HEK293T (cell line): ENCODE results near the gene SUCNR1.
"Not testable (repeated sequence)": the region's sequence is repeated elsewhere in the genome, so short reads cannot be mapped to it uniquely, and the experiment has no call there.

Experiments
- CTCF ChIA-PET: fragments of 350-600 bp; formaldehyde crosslinking; extraction: SDS; loops from one replicate; lab custom pipeline; 2021; ENCODE audit warnings: antibody characterized with exemption, inconsistent platforms; lab: Yijun Ruan, JAX
- POLR2A ChIA-PET: fragments of 350-600 bp; formaldehyde crosslinking; extraction: SDS; loops from one replicate; lab custom pipeline; 2020; ENCODE audit warnings: antibody characterized with exemption, inconsistent platforms; lab: Yijun Ruan, JAX
- DNase-seq: peaks from one replicate; pipeline ENCODE4 v3.0.0; 2012; ENCODE audit warnings: mixed read lengths; ENCODE audit errors: extremely low spot score
- ARNT ChIP-seq: fragments of 450-650 bp; IDR thresholded peaks from 2 replicates; pipeline ENCODE4 v1.6.1; 2017; ENCODE audit warnings: mild to moderate bottlenecking
- BHLHE40 ChIP-seq: fragments of 450-650 bp; IDR thresholded peaks from 2 replicates; pipeline ENCODE4 v1.6.1; 2016; ENCODE audit warnings: mild to moderate bottlenecking, moderate library complexity, borderline replicate concordance
- CTBP1 ChIP-seq: fragments of 450-650 bp; IDR thresholded peaks from 2 replicates; pipeline ENCODE4 v1.6.1; 2016; ENCODE audit warnings: borderline replicate concordance
- ELF4 ChIP-seq: fragments of 450-650 bp; IDR thresholded peaks from 2 replicates; pipeline ENCODE4 v1.6.1; 2017; ENCODE audit warnings: antibody characterized with exemption
- FOXA1 ChIP-seq: fragments of 450-650 bp; IDR thresholded peaks from 2 replicates; pipeline ENCODE4 v1.6.1; 2016; ENCODE audit warnings: mild to moderate bottlenecking
- FOXK2 ChIP-seq: fragments of 450-650 bp; IDR thresholded peaks from 2 replicates; pipeline ENCODE4 v1.6.1; 2016; ENCODE audit warnings: mild to moderate bottlenecking
- FOXM1 ChIP-seq: fragments of 450-650 bp; IDR thresholded peaks from 2 replicates; pipeline ENCODE4 v1.6.1; 2017; ENCODE audit warnings: mild to moderate bottlenecking, borderline replicate concordance
- HDGF ChIP-seq: fragments of 450-650 bp; IDR thresholded peaks from 2 replicates; pipeline ENCODE4 v1.6.1; 2017; ENCODE audit warnings: antibody characterized with exemption, borderline replicate concordance
- L3MBTL2 ChIP-seq: fragments of 450-650 bp; conservative IDR thresholded peaks from 2 replicates; pipeline ENCODE4 v1.6.1; 2016; ENCODE audit warnings: mild to moderate bottlenecking
- LEF1 ChIP-seq: fragments of 450-650 bp; IDR thresholded peaks from 2 replicates; pipeline ENCODE4 v1.6.1; 2017; ENCODE audit warnings: mild to moderate bottlenecking, borderline replicate concordance
- NFRKB ChIP-seq: fragments of 450-650 bp; IDR thresholded peaks from 2 replicates; pipeline ENCODE4 v1.6.1; 2016; ENCODE audit warnings: mild to moderate bottlenecking, moderate library complexity
- SP1 ChIP-seq: fragments of 450-650 bp; IDR thresholded peaks from 2 replicates; pipeline ENCODE4 v1.6.1; 2017
- SUZ12 ChIP-seq: fragments of 450-650 bp; IDR thresholded peaks from 2 replicates; pipeline ENCODE4 v1.6.1; 2016; ENCODE audit warnings: mild to moderate bottlenecking
- TARDBP ChIP-seq: fragments of 450-650 bp; IDR thresholded peaks from 2 replicates; pipeline ENCODE4 v1.6.1; 2016
- ZNF384 ChIP-seq: fragments of 450-650 bp; IDR thresholded peaks from 2 replicates; pipeline ENCODE4 v1.6.1; 2016
- TF ChIP-seq, protein P1 (sequence below): fragments of 450-650 bp; IDR thresholded peaks from 2 replicates; pipeline ENCODE4 v1.6.1; 2016

SUCNR1 gene

DNA sequence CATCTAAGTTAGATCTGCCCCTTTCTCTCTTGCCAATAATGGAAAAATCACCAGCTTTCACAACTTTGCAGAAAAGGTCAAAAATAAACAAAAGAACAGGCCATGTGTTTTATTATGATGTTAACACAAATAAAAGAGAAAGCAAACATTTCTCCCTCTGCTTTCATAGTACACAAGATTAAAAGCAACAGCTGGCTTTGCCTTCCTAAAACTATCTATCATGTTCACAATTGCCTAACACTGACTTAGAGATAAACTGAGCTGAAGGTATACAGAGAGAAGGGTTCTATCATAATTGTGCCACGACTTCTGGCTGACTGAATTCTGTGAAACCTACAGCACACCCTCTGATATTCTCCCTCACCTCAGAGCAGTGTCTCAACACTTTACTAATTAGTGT is 30.2 kb upstream of the SUCNR1 start:
- CTCF ChIA-PET: no interaction called here
- POLR2A ChIA-PET: no interaction called here
- DNase-seq: no peak
- no peak for TF ChIP-seq BHLHE40
- TF ChIP-seq, protein P1, sequence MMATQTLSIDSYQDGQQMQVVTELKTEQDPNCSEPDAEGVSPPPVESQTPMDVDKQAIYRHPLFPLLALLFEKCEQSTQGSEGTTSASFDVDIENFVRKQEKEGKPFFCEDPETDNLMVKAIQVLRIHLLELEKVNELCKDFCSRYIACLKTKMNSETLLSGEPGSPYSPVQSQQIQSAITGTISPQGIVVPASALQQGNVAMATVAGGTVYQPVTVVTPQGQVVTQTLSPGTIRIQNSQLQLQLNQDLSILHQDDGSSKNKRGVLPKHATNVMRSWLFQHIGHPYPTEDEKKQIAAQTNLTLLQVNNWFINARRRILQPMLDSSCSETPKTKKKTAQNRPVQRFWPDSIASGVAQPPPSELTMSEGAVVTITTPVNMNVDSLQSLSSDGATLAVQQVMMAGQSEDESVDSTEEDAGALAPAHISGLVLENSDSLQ: no peak
- no peak for TF ChIP-seq NFRKB
- TF ChIP-seq ZNF384: no peak
- TF ChIP-seq ARNT: no peak
- TF ChIP-seq FOXM1: no peak
- TF ChIP-seq FOXK2: no peak
- TF ChIP-seq FOXA1: no peak
- no peak for TF ChIP-seq HDGF
- TF ChIP-seq TARDBP: no peak
- no peak for TF ChIP-seq CTBP1
- no peak for TF ChIP-seq L3MBTL2
- no peak for TF ChIP-seq SP1
- no peak for TF ChIP-seq LEF1
- TF ChIP-seq SUZ12: no peak
- no peak for TF ChIP-seq ELF4

DNA sequence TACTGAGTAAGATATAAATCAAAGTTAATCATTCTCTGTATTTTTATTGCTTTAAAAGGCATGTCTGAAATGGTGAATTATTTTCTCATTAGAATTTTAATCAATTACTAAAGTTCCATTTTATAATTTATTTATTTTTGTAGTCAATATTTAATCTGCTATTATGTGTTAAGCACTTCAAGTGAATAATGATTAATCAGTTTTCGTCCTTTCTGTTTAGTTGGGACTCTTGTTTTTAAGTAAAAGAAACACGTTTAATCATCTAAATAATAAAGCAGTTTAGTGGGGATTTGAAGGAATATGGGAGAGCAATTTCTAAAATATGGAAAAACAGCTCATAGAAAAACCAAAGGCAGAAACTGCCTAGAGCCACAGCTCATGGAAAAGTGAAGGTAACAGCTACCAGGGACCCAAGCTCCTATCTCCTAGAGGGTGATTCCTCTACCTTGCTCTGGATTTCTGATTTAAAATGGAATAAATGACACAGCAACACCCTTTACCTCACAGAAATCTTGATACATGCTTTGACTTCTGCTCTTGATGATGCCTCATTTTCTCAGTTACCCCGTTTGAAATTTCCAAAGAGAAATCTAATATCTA is 28.0 kb upstream of the SUCNR1 start:
- DNase-seq: no peak
- CTCF ChIA-PET: no interaction called here
- TF ChIP-seq FOXK2 (no peak), HDGF (no peak), FOXM1 (no peak), ELF4 (no peak), CTBP1 (no peak), NFRKB (no peak), FOXA1 (no peak), TARDBP (no peak), SP1 (no peak), ARNT (no peak)
- TF ChIP-seq, protein P1: no peak
- POLR2A ChIA-PET: no interaction called here

DNA sequence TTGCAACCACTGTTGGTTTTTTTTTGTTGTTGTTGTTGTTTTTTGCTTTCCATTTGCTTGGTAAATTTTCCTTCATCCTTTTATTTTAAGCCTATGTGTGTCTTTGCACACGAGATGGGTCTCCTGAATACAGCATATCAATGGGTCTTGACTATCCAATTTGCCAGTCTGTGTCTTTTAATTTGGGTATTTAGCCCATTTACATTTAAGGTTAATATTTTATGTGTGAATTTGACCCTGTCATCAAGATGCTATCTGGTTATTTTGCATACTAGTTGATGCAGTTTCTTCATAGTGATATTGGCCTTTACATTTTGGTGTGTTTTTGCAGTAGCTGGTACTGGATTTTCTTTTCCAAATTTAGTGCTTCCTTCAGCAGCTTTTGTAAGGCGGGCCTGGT is 23.4 kb upstream of the SUCNR1 start:
- CTCF ChIA-PET: not testable (repeated sequence)

DNA sequence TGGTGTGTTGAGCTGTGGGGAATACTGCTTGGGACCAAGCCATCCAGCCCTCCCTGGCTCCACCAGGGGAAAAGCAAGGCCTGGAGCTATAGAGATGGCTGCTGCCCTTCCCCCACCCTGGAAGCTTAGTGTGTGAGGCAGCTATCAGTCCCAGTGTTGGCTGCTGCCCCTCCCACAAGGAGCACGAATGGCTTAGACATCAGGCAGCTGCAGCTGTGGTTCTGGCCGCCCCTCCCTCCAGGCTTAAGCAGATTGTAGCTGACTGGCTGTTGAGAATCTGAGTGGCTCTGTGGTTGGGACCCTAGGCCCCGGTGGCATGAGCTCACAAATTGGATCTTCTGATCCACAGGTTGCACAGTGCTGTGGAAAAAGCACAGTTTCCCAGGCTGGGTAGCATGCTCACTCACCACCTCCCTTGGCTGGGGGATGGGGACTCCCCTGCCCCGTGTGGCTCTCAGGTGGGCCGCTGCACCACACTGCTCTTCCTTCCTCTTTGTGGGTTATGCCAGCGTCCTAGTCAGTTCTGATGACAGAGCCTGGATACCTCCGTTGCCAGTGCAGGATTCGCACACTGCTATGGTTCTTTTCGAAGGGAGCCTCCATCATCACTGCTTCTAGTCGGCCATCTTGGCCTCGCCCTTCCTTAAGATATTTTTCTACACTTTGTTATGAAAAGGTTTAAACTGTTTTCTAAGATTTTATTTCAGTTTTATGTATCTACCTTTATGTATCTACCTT is 21.2 kb upstream of the SUCNR1 start:
- TF ChIP-seq FOXA1 (no peak), L3MBTL2 (no peak), FOXM1 (no peak), NFRKB (no peak), SP1 (no peak), ARNT (no peak), ELF4 (no peak), CTBP1 (no peak), ZNF384 (no peak)
- TF ChIP-seq, protein P1: no peak
- POLR2A ChIA-PET: no interaction called here
- CTCF ChIA-PET: no interaction called here
- no peak for DNase-seq

More for the DNA sequence above, 23.4 kb upstream of the SUCNR1 start:
- DNase-seq, POLR2A ChIA-PET: not testable (repeated sequence)

DNA sequence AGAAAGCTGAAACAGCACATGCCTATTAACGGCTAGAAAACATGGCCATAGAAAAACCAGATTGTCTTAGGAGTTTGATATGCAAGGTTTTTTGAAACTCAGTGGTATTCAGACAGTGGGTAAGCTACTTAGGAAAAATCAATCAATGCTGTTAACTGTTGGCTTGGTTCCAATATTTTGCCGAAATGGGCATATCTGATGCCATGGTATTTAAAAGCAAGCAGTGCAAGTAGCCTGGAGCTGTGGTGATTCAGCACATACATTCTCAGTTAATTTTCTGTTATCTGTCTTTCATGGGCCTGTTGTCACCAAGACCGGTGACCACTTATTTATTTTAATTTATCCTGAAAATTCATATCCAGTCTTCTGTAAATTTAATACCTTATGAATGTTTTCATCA is 17.3 kb upstream of the SUCNR1 start:
- no peak for TF ChIP-seq ARNT
- TF ChIP-seq, protein P1: no peak
- no peak for TF ChIP-seq L3MBTL2
- TF ChIP-seq ZNF384: no peak
- no peak for TF ChIP-seq FOXA1
- TF ChIP-seq CTBP1: no peak
- TF ChIP-seq FOXM1: no peak
- TF ChIP-seq FOXK2: no peak
- TF ChIP-seq SUZ12: no peak
- no peak for TF ChIP-seq HDGF
- TF ChIP-seq SP1: no peak
- no peak for TF ChIP-seq LEF1
- ChIA-PET CTCF (no interaction called here), POLR2A (no interaction called here)
- DNase-seq: no peak

DNA sequence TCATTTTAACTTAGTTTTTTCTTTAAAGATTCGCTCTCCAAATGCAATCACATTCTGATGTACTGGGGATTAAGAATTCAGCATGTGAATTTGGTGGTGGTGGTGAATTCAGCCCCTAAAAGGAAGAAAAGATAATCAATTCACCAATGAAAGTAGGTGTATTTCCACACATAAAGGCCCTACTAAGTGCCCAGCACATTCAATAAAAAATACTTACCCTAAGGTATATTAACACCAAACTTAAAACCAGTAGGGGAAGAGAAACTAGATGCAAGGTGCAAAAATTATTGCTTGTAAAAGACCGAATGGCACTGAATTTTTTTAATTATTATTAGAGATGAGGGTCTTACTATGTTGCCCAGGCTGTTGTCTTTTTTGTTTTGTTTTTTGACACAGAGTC is 16.8 kb upstream of the SUCNR1 start:
- DNase-seq: no peak
- POLR2A ChIA-PET: no interaction called here
- TF ChIP-seq TARDBP: no peak
- TF ChIP-seq NFRKB: no peak
- TF ChIP-seq HDGF: no peak
- CTCF ChIA-PET: no interaction called here
